ENCODE measurements around the gene AKAP6.

GRCh38 chr14:32595497-32595896, 266.4 kb downstream of the AKAP6 start:
- TF ChIP-seq CTCF (IDR thresholded peaks at IDR 0.05), result no peak
- no peak for TF ChIP-seq POLR2A (IDR thresholded peaks at IDR 0.05)

All from right lobe of liver (tissue), 4 donors.